Testis (tissue), 2 donors: ENCODE results near the gene LPIN3.

Experiments
- CTCF ChIP-seq, 3 experiments: fragments of 450-650 bp in 2 of 3; fragments of 200-600 bp in 1 of 3; sonication (generic) in 1 of 3; IDR thresholded peaks; one replicate each; pipeline ENCODE4 v1.5.1; 2016 to 2019; ENCODE audit warnings: antibody characterized with exemption in 3 of 3, mild to moderate bottlenecking in 2 of 3, moderate library complexity in 1 of 3
- POLR2A ChIP-seq: fragments of 450-650 bp; IDR thresholded peaks from one replicate; pipeline ENCODE4 v1.6.1; 2017; ENCODE audit warnings: antibody characterized with exemption, mild to moderate bottlenecking, moderate library complexity

- no peak for TF ChIP-seq CTCF (IDR thresholded peaks at IDR 0.05)
- TF ChIP-seq POLR2A, result no peak
Observed at GRCh38 chr20:41407607-41408006, 67.0 kb downstream of the LPIN3 start.
